Amniotic stem cell (primary cell): ENCODE measurements around the gene GAB4.

Experiments
- DNase-seq: peaks from one replicate; lab custom pipeline; 2025; lab: John Stamatoyannopoulos, UW

GAB4 gene

GRCh38 chr22:16912281-16912680 is 95.7 kb downstream of the GAB4 start:
- no peak for DNase-seq
